Kidney epithelial cell (primary cell): ENCODE measurements around the gene AGPAT4. TPM values are rescaled to one million over a fixed set of nuclear protein-coding genes. Genes with fewer than 3 reads are reported as not detected.

Experiments used
- DNase-seq: peaks from one replicate; pipeline ENCODE4 v3.0.0-alpha.2; 2010; ENCODE audit warnings: low read depth
- H3K27me3 ChIP-seq: 2 replicates; pipeline ENCODE4 v1.6.0; 2011; ENCODE audit warnings: low read length; ENCODE audit not compliant: control insufficient read depth, insufficient read depth
- H3K36me3 ChIP-seq: 2 replicates; pipeline ENCODE4 v1.5.1; 2011; ENCODE audit warnings: low read length; ENCODE audit not compliant: control insufficient read depth, insufficient read depth
- H3K4me3 ChIP-seq: 2 replicates; pipeline ENCODE4 v1.5.1; 2011; ENCODE audit warnings: low read depth, mild to moderate bottlenecking, control low read depth, low read length
- CTCF ChIP-seq: IDR thresholded peaks from 2 replicates; pipeline ENCODE4 v1.5.1; 2011; ENCODE audit warnings: mild to moderate bottlenecking, moderate library complexity, low read length, control low read depth, inconsistent platforms; ENCODE audit not compliant: insufficient read depth, poor library complexity, severe bottlenecking
- total RNA-seq: library from RNA; depleted of rRNA; stranded (reverse); fragments of >200 nt; gene quantifications from 2 replicates; pipeline ENCODE4 v1.2.3, GENCODE V29; 2015

The AGPAT4 gene
- total RNA-seq, 1 donor from 2014 or later, result 9.6 TPM

- Histone ChIP-seq H3K4me3 (no peak overlapping the region), H3K36me3 (peaks cover 1% of the 10 kb centered on the region), H3K27me3 (no peaks in the 10 kb centered on the region)
- no peak for TF ChIP-seq CTCF
- DNase-seq, result no peak
Observed at GRCh38 chr6:161115468-161115867, 158.4 kb downstream of the AGPAT4 start.

DNA sequence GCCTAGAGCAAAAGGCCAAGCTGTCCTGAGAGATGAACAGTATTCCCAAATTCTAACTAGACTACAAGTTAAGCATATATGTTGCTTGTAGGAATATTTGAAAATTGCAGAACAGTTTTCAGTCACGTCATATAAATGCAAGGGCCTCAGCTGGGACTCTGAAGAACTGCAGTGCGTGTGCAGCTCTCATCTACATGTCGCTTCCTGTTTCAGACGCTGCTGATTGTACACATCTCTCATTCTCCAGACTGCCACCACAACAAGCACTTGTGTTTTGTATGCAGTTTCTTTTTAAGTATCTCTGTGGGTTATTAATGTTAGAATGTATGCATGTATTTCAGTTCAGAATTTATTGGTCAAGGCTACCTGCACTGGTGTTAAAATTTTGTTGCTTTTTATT is 162.6 kb downstream of the AGPAT4 start:
- H3K27me3 ChIP-seq, result no peaks in the 10 kb centered on the region
- TF ChIP-seq CTCF, result no peak

GRCh38 chr6:161110028-161110779 is 163.7 kb downstream of the AGPAT4 start:
- Histone ChIP-seq H3K27me3 (no peaks in the 10 kb centered on the region), H3K36me3 (peaks cover 3% of the 10 kb centered on the region), H3K4me3 (no peak overlapping the region)
- no peak for DNase-seq
- TF ChIP-seq CTCF, result no peak

More for the DNA sequence above, 162.6 kb downstream of the AGPAT4 start:
- Histone ChIP-seq H3K4me3 (no peak overlapping the region), H3K36me3 (peaks cover 3% of the 10 kb centered on the region)
- no peak for DNase-seq

- no peaks in the 10 kb centered on the region for H3K27me3 ChIP-seq
- H3K36me3 ChIP-seq, result peaks cover 3% of the 10 kb centered on the region
- no peak overlapping the region for H3K4me3 ChIP-seq
- DNase-seq, result no peak
- TF ChIP-seq CTCF, result no peak
Observed at GRCh38 chr6:161109366-161109765, 164.5 kb downstream of the AGPAT4 start.

DNA sequence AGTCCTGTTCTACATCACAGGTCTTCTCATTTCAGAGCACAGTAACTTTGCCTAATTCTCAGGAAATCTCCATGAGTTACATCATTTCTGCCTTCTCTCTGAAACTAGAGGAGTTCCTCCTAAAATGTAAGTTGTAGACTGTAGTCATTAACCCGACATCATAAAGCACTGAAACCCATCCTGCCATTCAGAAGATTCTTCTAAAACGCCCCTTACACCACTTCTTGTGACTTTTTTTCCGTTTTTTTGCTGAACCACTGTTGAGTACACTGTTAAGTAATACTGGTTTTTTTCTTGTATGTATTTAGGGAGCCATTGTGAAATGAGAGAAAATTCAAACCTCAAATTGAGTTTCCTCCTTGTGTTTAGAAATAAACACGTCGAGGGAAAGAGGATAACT is 164.9 kb downstream of the AGPAT4 start:
- DNase-seq, result no peak
- TF ChIP-seq CTCF, result no peak
- Histone ChIP-seq H3K27me3 (no peaks in the 10 kb centered on the region), H3K36me3 (peaks cover 3% of the 10 kb centered on the region), H3K4me3 (no peak overlapping the region)
